Embryonic facial prominence (tissue), 1 donor: Measurements from ENCODE around the gene OTUD6A.
"Not testable (repeated sequence)": the region's sequence is repeated elsewhere in the genome, so short reads cannot be mapped to it uniquely, and the experiment has no call there.

Experiments
- DNase-seq: peaks from one replicate; pipeline ENCODE4 v3.0.0-alpha.2; 2016; ENCODE audit errors: extremely low spot score

Gene OTUD6A

DNA sequence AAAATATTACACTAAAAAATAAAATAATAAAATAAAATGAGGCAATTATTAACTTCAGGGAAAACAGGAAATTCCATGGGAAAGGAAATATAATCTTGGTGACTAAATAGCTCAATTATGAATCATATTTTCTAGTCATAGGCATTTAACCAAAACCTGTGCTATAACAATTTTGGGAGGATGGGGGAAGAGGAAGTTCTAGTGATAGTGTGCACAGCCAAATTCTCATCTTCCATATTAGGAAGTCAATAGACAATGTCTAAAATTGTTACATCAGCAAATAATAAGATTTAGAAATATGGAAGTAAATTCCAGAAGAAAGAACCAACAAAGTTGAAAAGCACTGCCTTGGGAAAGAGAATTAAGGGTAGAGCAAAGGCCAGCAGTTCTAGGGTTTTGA, 15.3 kb upstream of the OTUD6A start:
- DNase-seq = no peak

DNA sequence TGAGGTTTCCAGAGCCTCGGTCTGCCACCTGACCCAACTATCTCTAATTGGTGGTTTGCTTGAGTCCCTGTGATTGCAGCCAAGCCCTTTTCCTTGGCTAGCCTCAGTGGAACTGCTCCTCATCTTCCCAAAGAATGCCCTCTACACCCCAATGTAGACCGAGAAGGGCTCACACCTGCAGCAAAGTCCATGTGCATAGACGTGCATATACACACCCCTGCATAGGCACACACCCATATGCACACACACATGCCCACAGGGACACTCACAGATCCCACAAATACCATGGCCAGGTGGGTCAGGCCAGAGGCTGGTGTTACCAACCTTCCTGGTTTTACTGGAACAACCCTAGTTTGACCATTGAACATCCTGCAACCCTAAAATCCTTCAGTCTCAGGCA, 12.9 kb upstream of the OTUD6A start:
- no peak for DNase-seq

DNA sequence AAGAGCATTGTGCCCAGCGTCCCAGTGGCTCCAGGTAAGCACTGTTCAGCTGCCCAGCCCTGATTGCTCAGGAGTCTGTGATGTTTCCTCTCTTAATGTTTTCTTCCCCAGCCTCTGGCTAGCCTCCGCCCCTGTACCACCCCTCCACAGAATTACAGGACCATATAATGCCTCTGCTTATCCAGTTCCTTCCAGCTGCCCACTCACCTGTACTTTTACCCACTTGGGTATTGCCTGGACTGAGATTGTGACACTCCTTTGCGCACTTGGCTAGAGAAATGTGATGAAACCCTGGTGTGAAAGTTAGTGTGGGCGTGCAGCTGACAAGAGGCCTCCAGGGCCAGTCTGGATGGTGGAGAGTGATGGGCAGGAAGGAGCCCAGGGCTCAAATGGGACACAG, 12.3 kb upstream of the OTUD6A start, which contains the start of gene AWAT2:
Gene AWAT2 (minus strand): TSS at position 14 of the 400 bp plus-strand sequence. CDS start 6 bp downstream, at position 8.
- DNase-seq = no peak

DNA sequence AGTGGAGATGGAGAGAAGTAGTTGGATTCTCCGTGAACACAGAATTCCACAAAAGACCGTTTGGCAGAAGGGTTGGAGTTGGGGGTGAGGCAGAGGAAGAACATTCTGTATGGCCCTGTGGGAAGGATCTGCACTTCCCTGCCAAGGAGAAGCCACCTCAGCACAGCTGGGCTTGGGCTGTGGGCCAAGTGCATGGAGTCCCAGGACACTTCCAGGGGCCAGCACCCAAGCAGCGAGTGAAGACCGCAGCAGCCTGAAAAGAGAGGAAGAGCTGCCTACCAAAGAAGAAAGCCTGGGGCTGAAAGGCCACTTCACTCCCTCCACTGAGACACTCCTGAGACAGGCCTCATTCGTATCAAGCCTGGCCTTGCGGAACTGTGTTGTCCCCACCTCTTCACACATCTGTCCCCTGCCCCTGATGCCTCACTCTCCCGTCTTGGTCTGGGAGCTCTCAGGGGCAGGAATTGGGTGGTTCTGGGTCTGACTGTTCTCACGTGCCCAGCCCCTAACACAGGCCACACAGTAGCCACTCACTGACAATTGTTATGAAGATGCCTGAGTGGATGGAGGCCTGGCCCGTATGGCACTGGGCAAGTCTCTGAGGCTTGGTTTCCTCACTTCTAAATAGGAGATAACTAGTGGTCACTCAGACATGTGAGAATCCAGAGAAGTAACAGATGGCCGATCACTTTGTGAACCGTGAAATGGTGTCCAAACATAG, 9.2 kb upstream of the OTUD6A start:
- no peak for DNase-seq

DNA sequence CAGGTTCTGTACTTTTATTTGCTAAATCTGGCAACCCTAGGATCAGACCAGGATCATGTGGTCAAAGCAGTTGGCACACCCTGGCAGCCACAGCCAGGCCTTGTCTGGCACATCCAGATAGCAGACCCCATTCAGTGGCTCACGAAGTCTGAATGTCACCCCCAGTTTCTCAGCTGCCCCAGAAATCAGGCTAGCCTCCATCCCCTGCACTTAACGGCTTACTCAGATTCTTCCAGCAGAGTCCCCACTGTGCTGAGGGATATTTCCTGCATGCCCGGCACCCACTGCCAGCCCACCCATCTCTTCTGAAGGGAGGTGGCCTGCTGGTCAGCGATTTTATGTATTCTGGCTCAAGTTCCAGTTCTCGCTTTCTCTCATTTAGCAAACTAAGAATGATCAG, 7.9 kb upstream of the OTUD6A start:
- DNase-seq = no peak

DNA sequence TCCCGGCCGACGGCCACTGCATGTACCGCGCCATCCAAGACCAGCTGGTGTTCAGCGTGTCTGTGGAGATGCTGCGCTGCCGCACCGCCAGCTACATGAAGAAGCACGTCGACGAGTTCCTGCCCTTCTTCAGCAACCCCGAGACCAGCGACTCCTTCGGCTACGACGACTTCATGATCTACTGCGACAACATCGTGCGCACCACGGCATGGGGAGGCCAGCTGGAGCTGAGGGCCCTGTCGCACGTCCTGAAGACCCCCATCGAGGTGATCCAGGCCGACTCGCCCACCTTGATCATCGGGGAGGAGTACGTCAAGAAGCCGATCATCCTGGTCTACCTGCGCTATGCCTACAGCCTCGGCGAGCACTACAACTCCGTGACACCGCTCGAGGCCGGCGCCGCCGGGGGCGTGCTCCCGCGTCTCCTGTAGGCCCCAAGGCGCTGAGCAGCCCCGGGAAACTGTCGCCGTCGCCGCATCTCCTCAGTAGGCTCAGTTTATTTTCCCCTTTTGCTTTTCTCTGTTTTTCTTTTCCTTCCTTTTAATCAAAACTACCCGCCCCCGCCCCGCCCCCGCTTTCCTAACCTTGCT, 799 bp downstream of the OTUD6A start:
- DNase-seq = no peak

DNA sequence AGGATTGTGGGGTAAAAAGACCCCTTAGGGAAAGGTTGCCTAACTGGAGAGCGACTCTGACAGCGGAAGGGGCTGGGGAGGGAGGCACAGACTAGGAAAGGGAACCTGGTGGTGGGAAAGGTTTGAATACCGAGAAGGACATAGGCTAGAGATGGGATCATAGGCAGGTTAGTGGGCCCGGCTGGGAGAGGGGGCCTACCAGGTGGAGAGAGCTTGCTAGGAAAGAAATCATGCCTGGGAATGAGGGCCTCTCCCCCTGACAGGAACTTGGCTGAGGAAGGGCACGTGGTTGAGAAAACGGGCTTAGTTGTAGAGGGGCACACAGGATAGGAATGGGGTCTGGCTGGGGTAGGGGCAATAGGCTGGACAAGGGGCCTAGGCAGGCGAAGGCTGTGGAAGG, 4.4 kb downstream of the OTUD6A start:
- no peak for DNase-seq

DNA sequence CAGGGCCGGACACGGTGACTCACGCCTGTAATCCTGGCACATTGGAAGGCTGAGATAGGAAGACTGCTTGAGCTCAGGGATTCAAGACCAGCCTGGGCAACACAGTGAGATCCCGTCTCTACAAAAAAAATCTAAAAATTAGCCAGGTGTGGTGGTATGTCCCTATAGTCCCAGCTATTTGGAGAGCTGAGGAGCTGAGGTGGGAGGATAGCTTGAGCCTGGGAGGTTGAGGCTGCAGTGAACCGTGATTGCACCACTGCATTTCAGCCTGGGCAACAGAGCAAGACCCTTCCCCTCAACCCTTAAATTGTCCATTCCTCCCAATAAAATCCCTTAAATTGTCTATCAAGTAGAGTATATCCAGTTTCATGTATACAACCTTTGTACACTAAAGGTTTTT, 17.0 kb downstream of the OTUD6A start:
- no peak for DNase-seq

DNA sequence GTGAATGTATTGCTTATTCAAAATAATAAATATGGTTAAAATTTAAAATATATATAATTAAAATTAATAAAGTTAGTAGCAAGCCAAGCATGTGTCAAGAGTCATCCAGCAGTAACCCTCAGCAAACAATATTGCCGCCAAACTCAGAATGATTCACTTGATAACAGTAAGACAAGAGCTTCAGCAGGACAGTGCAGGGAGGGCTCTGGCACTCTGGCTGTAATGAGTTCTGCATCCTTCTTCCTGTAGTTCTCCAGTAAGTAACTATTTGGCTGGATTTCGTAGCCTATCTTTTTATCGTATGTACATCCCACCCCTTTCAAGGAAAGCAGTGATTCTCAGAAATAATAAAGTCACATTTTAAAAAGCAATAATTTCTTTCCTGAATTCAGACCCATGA, 17.6 kb downstream of the OTUD6A start:
- no peak for DNase-seq

DNA sequence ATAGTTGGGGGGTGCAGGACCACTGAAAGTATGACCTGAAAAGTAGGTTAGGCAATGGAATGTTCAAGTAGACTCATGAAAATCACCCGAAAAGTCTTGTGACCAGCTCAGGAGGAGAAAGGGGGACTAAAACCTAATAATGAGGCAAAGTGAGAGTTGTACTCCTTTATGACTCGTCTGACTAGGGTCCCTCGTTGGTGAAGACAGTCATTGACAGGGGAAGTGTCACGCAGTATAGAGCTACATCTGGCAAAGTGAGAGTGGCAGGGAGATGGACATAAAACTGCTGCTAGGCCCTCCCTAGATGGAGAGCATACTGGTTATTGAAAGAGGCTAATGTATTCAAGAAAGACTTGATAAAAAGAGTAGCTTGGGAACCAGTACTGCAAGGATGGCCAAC, 20.5 kb downstream of the OTUD6A start:
- DNase-seq = no peak

DNA sequence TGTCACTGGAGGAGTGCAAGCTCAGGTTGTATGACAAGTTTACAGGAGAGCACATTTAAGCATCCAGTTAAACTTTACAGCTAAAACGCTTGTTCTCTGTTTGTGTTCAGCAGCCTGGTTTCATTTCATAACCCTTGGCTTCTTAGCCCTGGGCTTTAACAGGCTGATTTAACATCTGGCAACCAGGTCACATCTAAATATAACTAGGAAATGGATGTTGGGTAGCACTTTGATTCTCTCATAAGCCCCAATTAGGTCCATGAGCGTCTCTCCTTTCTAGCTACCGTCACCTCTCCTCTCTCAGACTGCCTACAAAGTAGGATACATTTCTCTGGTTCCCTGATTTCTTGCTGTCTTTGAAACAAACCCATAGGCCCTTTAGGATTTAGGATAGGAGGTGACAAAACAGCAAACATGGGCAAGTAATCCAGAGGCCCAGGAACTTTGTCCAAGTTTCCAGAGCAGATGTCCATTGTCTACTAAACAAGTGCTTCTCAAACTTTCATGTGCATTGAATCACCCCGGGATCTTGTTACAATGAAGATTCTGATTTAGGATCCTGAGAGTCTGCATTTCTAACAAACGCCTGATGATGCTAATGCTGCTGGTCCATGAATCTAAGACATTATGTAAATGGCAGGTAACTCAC, 22.5 kb downstream of the OTUD6A start:
- no peak for DNase-seq

DNA sequence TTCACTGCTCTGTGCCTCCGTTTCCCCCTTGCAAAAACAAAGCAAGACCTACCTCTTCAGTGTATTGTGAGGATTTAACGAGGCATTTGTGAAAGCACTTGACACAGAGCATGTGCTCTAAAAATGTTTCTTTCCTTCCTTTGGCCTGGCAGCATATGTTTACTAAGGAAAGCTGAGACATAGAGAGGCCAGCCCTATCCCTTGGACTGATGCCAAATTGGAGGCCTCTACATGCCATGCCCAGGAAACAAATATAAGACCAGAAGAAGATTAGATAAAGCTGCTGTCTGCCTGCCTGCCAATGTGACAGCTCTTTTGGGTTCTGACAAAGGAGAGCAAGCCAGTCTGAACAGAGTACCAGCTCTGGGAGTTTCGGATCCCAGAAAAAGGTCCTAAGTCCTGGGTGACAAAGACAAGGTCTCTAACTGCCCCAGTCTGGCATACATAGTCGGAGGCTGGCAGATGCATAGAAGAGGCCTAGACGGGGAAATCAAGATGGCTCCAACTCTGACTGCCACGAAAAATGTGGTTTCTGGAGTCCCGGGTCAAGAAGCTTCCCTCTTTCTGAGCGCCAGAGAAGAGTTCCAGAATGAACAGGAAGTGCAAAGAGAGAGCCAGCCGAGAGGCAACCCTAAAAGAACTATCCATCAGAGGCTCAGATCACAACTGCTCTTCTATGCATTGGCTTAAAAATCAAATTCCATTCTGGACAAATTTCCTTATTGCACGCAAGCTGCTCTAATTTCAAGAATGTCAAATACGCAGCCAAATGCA, 25.8 kb downstream of the OTUD6A start:
- DNase-seq = no peak

DNA sequence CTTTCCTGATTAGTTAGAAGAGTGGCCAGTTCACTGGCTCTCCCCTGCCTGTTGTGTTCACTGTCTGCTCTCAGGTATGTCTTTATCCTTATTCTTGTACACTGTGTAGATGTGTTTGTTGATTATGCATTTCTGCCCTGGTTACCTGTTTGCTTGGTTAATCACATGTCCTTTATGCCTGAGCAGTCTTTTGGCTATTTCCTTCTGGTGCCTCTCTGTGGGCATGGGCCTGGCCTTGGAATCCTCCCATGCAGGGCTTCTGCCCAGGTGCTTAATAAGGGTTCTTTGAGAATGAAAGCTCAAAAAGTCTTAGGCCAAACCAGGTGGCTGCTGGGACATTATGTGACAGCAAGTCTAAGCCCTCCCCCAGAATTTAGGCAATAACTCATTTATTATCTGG, 26.5 kb downstream of the OTUD6A start:
- DNase-seq = no peak

DNA sequence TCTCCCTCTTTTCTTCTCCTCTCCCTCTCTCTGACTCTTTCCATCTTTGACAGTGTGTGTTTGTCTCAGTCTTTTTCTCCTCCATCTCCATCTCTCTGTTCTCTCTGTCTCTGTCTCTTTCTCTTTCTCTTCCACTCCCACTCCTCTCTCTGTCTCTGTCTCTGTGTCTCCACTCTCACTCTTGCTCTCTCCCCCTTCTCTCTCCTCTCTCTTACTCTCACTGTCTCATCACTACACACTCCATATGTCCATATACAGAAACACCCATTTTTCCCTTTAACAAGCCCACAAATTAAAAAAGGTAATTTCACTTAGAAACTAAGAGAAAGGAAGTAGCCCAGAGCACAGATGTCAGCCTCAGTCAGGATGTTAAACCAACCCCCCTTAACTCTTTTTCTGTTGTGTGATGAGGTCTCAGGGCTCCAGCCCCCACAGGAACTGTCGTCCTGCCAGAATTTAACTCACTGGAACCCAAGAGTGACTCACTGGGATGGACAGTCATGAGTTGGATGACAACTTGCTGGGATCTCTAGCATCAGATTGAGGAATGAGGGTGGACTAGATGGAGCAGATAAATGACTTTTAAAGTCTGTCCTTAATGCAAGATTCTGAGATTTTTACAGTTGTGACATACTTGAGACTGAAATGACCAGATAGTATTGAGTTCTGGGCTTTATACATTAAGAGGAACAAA, 27.5 kb downstream of the OTUD6A start:
- no peak for DNase-seq

DNA sequence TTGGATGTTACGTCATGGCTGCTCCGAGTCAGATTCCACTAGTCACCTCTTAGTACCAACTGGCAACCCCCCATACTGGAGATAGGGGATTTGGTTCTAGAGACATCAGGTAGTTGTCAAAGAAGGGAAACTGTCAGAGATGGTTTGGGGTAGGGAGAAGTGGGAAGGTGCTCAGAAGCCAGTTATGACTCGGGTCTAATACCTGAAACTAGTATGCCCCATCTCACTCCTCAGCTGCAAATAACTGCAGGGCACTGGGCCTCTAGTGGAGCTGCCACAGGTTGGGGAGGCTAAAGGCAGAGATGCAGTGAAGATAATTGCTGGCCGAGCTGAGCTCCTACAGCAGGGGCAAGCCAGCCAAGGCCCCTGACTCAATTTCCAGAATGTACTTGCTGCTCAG, 30.0 kb downstream of the OTUD6A start:
- DNase-seq = no peak

DNA sequence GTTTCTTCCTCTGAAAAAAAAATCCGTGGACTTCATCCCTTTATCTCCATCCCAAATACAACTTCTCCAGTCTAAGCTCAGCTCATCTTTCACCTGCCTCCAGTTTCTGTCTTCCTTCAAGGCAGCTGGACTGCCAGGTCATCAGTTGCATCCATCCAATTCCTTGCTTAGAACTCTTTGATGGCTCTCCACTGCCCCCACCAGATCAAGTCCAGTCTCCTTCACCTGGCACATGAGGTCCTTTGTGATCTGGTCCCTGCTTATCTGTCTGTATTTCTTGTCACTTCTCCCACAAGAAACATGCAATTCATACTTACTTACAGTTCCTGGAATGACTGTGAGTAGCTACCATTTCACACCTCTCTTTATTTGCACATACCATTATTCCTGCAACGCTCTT, 33.8 kb downstream of the OTUD6A start:
- no peak for DNase-seq

DNA sequence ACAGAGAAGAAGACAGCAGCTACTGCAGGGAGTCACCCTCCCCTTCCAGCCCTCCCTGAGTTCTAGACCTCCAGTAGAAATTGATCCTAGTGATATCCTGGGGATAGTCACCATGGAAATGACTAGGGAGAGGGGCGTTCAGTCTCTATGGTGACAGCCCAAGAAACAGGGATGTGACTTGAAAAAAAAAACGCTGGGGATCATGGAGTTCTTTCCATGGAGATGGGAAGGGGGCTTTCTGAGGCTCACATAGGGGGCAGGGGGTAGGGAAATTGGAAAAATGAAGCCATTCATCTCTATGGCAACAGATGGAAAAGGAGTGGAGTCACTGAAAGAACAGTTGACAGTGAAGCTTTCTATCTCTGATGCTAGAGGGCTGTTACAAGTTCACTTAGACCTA, 43.0 kb downstream of the OTUD6A start:
- no peak for DNase-seq

DNA sequence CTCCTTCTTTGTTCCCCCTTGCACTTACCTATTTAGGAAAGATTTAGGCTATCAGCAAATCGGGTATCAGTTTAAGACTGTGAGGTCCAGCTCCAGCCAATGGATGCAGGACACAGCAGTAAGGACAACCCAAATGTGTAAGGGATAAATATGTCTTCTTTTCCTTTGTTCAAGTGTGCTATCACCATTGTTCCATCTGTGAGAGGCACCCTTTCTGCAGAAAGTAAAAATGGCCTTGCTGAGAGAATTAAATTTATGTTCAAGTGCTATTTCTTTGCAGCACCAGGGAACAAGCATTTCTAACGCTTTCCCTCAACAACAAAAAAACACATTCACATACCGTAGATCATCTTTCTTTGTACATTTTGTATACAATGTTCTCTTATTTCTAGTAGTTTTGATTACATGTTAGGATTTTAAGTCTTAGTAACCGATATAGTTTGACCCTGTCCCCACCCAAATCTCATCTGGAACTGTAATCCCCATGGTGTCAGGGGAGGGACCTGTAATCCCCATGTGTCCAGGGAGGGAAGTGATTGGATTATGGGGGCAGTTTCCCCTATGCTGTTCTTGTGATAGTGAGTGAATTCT, 49.3 kb downstream of the OTUD6A start:
- DNase-seq = not testable (repeated sequence)
